ENCODE measurements around the gene SLC25A22.

- TF ChIP-seq POLR2A (IDR thresholded peaks at IDR 0.05) (no peak), CTCF (IDR thresholded peaks at IDR 0.05) (no peak)
Observed at GRCh38 chr11:837990-838307, 39.9 kb upstream of the SLC25A22 start.

Data from prostate gland (tissue), 2 donors.